Inflammatory macrophage treated with lipopolysaccharide for 1 hour (primary cell): ENCODE measurements around the gene MAMLD1.
A peak's percentile ranks its signal among the peaks of the same experiment; 100 is the strongest.

ENCODE experiments used
- DNase-seq, 2 donors: peaks; one replicate each; pipeline ENCODE4 v3.0.0-alpha.2; 2020 to 2022

Gene MAMLD1

DNA sequence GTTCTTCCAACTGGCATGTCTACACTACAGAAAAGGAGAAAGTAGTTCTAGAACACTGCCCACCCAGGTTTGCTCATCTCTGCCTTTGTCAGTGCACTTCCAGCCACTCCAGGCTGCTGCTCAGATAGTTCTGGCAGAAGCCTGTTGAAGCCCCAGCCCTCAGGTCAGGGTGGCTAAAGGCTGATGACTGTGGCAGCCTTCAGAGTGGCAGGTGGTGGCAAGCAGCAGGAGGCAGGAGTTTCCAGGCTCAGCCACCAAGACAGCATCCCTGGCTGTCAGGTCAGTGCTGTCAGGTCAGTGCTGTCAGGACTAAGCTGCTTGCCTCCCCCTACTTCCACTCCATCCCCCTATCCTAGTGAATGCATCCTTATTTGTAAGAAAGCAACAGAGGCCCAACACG lies 100.4 kb downstream of the MAMLD1 start:
- DNase-seq = no peak

DNA sequence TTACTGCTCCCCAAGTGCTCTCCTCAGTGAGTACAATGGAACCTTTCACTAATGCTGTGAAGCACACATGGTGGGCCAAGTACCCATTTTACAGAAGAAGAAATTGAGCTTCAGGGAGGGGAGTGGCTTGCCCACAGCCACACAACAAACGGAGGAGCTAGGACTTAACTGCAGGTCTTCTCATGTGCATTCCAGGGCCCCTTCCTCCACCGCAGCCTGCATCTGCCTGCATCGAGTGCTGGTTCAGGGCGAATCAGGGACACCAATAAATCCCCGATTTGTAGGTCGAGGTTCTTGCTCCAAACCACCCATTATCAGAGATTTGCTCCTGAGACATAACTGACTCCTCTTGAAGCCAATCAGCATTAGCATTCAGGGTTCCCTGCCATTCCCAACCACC lies 100.9 kb downstream of the MAMLD1 start:
- no peak for DNase-seq

DNA sequence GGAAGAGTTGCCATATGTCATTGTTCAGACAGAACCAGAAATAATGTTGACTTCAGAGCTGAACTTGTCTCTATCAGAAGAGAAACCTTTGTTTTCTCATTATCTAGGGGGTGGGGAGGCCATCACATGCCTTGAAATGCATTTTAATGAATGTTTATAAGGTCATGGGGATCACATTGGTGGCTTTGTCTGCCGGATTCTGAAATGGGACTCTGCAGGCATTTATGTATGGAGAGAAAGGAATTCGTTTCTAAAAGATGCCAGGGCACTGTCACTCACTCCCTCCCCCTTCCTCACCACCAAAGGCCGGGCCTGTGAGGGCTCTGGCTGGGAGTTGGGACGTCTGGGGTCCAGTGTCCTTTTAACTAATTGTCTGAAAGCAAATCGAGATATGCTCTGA lies 102.2 kb downstream of the MAMLD1 start:
- DNase-seq = no peak

DNA sequence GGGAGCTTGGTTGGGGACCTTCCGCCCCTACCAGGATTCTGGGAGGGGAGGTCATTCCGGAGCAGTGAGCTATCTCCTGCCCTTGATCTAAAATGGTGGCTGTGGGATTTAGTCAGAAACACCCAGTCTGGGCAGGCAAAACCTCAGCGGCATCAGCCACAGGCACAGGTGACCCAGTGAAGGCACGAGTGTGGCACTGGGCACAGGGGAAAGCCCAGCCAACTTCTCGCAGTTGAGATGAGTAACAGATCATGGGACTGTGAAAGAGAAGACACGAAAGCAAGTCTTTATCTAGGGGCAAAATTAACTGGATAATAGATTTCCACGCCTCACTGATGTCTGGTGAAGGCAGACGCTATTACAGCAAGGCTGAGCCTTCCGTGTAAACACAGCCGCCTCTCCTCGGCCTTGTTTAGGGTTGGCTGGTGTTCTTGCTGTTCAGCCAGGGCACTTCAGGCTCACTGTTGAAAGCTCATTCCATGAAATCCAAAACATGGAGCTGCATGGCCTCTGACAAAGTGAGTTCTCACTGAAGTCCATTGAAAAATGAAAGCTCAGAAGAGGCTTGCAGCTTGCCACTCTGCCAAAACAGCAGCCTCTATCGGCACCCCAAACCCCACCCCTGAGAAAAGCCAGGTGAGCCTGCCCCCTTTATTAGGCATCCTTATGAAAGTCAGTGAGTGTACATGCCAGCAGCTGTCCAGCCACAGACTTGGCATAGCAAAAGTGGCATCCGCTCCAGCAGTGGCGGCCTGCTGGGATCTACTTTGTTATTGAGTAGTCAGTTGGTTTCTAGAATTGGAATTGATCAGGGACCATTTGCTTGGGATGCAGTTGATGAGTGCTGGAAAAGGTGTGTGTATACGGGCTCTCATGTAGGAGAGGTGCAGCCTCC lies 103.0 kb downstream of the MAMLD1 start:
- DNase-seq = no peak

GRCh38 chrX:150472306-150472705 lies 109.2 kb downstream of the MAMLD1 start:
- no peak for DNase-seq

DNA sequence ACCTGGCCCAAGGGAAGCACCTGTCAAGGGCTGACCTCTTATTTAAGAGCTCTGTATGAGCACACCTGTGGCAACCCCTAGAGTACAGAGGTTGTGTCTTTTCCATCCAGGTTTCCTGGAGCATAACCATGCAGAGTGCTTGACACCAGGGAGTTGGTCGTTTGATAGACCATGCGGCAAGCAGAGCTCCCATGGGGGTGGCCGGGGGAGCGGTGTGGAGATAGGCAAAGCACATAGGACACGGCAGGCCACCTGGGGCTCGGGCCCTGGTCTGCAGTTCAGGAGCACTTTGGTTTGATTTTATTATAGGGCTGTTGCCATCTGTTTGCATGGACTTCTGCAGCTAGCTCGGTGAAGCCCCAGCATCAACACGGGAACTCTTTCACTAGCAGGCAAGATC lies 110.3 kb downstream of the MAMLD1 start:
- DNase-seq = no peak

- peak; percentile 12 to 60 for DNase-seq
Observed at GRCh38 chrX:150475461-150475860, 112.3 kb downstream of the MAMLD1 start.

GRCh38 chrX:150476164-150476699 lies 113.1 kb downstream of the MAMLD1 start:
- DNase-seq = no peak

DNA sequence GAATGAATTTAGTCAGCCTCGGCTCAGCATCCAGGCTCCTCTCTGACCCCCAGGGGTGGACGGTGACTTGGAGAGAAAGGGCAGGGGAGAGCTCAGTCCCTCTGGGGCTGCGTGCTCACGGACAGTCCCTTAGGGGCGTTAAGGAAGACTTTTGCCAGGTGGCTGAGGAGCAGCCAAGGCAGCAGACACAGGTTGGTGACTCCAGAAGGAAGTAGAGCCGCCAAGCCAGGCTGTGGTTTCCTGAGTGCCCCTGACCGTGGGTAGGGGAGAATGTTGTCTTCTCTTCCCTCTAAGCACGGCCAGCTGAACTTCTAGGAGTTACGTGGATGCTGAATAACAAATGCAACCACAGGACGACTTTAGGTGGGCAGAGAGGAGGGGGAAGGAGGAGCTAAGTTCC lies 114.3 kb downstream of the MAMLD1 start:
- DNase-seq = no peak

GRCh38 chrX:150478496-150479492 lies 115.7 kb downstream of the MAMLD1 start:
- peak in 1 of 2 donors; percentile 21 for DNase-seq

GRCh38 chrX:150482537-150483206 lies 119.6 kb downstream of the MAMLD1 start:
- peak; percentile 82 to 90 for DNase-seq

- DNase-seq = peak; percentile 38 to 49
Observed at GRCh38 chrX:150483356-150483985, 120.4 kb downstream of the MAMLD1 start.

DNA sequence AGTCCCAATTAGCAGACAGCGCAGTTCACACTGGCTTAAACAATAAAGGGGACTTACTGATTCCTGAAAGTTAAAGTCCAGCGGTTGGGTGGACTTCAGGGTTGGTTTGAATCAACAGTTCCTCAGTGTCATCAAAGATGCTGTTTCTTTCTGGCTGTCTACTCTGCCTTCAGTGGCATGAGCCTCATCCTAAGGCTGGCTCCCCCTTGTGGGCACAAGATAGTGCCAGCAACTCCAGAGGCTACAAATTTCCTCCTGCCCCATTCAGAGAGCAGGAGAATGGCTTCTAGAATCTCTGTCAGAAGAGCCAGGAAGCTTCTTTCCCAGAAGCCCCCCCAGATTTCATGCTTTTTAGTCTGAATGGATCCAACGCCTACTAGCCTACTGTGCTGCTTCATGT lies 122.9 kb downstream of the MAMLD1 start:
- peak; percentile 47 to 51 for DNase-seq

GRCh38 chrX:150487369-150488094 lies 124.4 kb downstream of the MAMLD1 start:
- DNase-seq = no peak

DNA sequence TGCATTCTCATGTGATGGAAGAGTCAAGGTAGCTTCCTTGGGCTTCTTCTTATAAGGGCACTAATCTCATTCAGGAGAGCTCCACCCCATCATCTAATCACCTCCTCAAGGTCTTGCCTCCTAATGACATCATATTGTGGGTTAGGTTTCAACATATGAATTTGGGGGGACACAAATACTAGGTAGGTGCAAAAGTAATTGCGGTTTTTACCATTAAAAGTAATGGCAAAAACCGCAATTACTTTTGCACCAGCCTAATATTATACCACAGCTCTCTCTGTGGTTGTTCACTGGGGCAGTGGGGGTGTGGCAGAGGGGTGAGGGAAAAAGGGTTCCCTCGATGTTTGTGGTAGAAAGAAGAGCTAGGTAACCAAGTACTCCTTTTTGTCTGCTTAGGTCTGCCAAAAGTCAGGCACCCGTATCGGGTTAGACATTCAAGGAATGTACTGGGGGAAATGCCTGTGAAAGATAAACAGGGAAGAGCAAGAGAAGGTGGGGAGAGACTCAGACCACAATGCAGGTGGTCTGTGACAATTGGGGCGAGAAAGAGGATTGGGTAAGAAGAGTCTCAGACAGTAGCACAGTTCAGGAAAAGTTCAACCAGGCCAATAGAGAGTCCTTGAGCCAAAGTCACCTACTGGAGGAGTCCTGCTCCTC lies 126.4 kb downstream of the MAMLD1 start:
- DNase-seq = no peak

DNA sequence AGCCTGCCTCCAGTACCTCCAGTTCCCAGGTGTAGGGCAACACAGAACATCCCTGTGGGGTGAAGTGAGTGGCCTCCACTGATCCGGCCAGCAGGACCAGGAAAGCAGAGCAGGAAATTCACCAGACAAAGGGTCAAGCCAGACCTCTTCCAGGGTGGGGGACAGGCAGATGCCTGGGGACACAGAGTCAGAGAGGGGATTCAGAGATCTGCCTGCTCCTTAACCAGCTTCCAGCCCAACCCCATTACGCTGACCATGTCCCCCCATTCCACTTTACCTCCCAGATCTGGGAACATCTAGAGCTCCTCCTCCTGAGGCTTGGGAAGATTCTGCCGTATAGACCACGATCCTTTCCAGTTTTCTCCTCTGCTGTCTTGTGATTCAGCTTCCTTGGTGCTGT lies 132.4 kb downstream of the MAMLD1 start:
- no peak for DNase-seq

GRCh38 chrX:150499240-150499639 lies 136.1 kb downstream of the MAMLD1 start:
- no peak for DNase-seq

DNA sequence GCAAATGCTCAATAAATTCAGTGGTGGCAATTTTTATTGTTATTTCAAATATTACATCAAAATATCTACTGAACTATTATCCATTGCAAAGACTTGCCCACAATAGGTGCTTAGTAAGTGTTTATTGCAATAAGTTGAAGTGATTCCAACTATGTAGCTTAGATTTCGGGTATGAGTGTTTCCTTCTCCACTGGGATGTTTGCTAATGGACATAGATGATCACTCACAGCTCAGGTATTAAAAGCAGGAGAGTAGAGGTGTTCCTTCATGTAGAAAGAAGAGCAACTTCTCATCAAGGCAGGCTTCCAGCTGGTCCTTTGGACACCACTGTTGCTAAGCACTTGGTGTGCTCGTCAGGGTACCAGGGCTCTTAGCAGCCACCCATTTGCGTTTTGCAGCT lies 139.0 kb downstream of the MAMLD1 start:
- no peak for DNase-seq

DNA sequence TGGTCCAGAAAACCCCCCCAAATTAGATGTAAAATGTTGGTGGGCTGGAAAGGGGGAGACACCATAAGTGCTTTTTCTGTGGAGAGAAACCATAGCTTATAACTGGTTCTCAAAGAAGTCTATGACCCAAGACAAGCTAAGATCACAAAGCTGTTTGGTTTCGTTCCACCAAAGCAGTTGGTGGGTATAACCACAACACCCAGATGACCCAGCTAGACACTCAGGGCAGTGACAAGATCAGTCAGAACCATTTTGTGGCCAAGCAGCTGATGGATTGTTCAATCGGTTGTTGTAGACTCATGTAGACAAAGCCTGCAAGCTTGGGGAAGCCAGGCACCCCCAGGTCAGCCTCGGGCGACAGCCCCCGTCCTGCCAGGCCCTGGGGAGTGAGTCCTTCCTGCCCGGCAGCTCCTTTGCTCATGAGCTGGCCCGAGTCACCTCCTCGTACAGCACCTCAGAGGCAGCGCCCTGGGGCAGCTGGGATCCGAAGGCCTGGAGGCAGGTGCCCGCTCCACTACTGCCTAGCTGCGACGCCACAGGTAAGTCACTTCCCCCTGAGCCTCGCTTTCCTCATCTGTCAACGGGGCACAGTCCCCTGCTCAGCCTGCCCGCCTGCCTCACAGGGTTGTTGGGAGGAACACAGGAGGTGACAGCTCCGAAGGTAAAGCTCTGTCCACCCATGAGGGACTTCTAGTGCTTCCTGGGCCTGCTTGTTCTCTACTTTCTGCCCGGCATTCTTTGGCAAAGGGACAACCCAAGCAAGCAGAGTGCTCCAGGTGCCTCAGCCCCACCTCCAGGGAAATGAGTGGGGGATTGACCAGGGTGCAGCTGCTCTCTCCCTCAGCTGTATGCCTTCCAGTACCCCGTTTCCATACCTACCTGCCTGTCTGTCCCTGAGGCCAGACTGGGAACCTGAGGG lies 140.1 kb downstream of the MAMLD1 start:
- no peak for DNase-seq

GRCh38 chrX:150503898-150504219 lies 140.7 kb downstream of the MAMLD1 start:
- DNase-seq = no peak
